Astrocyte (in vitro differentiated cells and primary cell): ENCODE measurements around the gene C5orf22. TPM values are rescaled to one million over a fixed set of nuclear protein-coding genes. Genes with fewer than 3 reads are reported as not detected.

Experiments
- DNase-seq: peaks from one replicate; pipeline ENCODE4 v3.0.0-alpha.2; 2010; ENCODE audit warnings: low read depth
- FAIRE-seq: peaks from 2 replicates; lab custom pipeline; 2011; peaks lifted over from hg19 to GRCh38; lab: Jason Lieb, UNC
- H2AFZ ChIP-seq: 2 replicates; pipeline ENCODE4 v1.6.0; 2012; ENCODE audit warnings: low read depth, low read length, inconsistent platforms
- H3K27ac ChIP-seq: 2 replicates; pipeline ENCODE4 v1.5.1; 2011; ENCODE audit warnings: low read depth, low read length, inconsistent platforms
- H3K27me3 ChIP-seq: 2 replicates; pipeline ENCODE4 v1.6.0; 2011; ENCODE audit warnings: low read length, inconsistent platforms; ENCODE audit not compliant: insufficient read depth
- H3K36me3 ChIP-seq: 2 replicates; pipeline ENCODE4 v1.5.1; 2011; ENCODE audit warnings: low read length, inconsistent platforms; ENCODE audit not compliant: insufficient read depth
- H3K4me1 ChIP-seq: 2 replicates; pipeline ENCODE4 v1.5.1; 2011; ENCODE audit warnings: low read length, inconsistent platforms; ENCODE audit not compliant: insufficient read depth
- H3K4me2 ChIP-seq: 2 replicates; pipeline ENCODE4 v1.6.0; 2012; ENCODE audit warnings: low read length, inconsistent platforms
- H3K4me3 ChIP-seq: 2 replicates; pipeline ENCODE4 v1.5.1; 2011; ENCODE audit warnings: low read depth, mild to moderate bottlenecking, low read length, inconsistent platforms; ENCODE audit not compliant: insufficient read depth
- H3K79me2 ChIP-seq: 2 replicates; pipeline ENCODE4 v1.6.0; 2012; ENCODE audit warnings: mild to moderate bottlenecking, low read length, inconsistent platforms; ENCODE audit not compliant: insufficient read depth
- H3K9ac ChIP-seq: 2 replicates; pipeline ENCODE4 v1.6.0; 2012; ENCODE audit warnings: mild to moderate bottlenecking, low read length, inconsistent platforms
- H3K9me3 ChIP-seq: 2 replicates; pipeline ENCODE4 v1.5.1; 2012; ENCODE audit warnings: low read depth, mild to moderate bottlenecking, low read length, inconsistent platforms; ENCODE audit not compliant: insufficient read depth
- H4K20me1 ChIP-seq: 2 replicates; pipeline ENCODE4 v1.6.0; 2012; ENCODE audit warnings: low read length, inconsistent platforms; ENCODE audit not compliant: insufficient read depth
- H3K27ac Mint-ChIP-seq: one replicate; pipeline ENCODE4 v1.8.0; 2021; ENCODE audit warnings: mild to moderate bottlenecking, mixed read lengths; ENCODE audit not compliant: unreplicated experiment
- H3K27me3 Mint-ChIP-seq: one replicate; pipeline ENCODE4 v1.8.0; 2021; ENCODE audit warnings: low read depth, mixed read lengths; ENCODE audit not compliant: unreplicated experiment
- H3K36me3 Mint-ChIP-seq: one replicate; pipeline ENCODE4 v1.8.0; 2021; ENCODE audit warnings: low read depth, mixed read lengths; ENCODE audit not compliant: unreplicated experiment
- H3K4me1 Mint-ChIP-seq: one replicate; pipeline ENCODE4 v1.8.0; 2021; ENCODE audit warnings: low read depth, mixed read lengths; ENCODE audit not compliant: unreplicated experiment
- H3K4me3 Mint-ChIP-seq: one replicate; pipeline ENCODE4 v1.8.0; 2021; ENCODE audit warnings: mild to moderate bottlenecking, moderate library complexity, mixed read lengths; ENCODE audit not compliant: unreplicated experiment
- H3K9me3 Mint-ChIP-seq: one replicate; pipeline ENCODE4 v1.8.0; 2021; ENCODE audit warnings: mild to moderate bottlenecking, mixed read lengths; ENCODE audit not compliant: unreplicated experiment
- CTCF ChIP-seq: IDR thresholded peaks from 2 replicates; pipeline ENCODE4 v1.5.1; 2011; ENCODE audit warnings: low read depth, mild to moderate bottlenecking, inconsistent platforms, low read length, moderate library complexity; ENCODE audit not compliant: insufficient read depth
- EZH2 ChIP-seq: IDR thresholded peaks from 2 replicates; pipeline ENCODE4 v1.6.1; 2012; ENCODE audit warnings: mild to moderate bottlenecking, low read length, inconsistent platforms; ENCODE audit not compliant: insufficient read depth
- total RNA-seq: library from RNA; stranded (reverse); gene quantifications from 2 replicates; pipeline ENCODE4 v1.2.1, GENCODE V29; 2021

C5orf22 gene
- total RNA-seq, 1 donor from 2014 or later = 25.9 TPM

DNA sequence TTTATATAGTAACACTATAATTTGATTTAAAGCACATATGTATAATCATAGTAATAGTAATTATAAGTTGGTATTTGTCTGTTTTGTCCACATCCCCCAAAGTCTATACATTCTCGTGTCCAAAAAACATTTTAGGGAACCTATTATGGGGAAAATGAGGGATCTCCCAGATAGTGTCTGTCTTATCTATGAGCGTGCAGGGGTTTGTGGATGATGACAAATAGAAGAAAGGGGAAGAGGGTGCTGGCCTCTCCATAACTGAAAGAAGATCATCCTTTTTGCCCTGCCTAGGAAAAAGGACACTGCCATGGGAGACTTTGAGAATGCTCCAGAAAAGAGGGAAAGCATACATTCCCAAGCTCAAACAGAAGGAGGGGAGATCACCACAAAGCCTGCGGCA, 45.3 kb downstream of the C5orf22 start:
- no peak for DNase-seq
- H3K4me1 Mint-ChIP-seq = no peaks in the 10 kb centered on the region
- H3K9me3 Mint-ChIP-seq = no peaks in the 10 kb centered on the region

DNA sequence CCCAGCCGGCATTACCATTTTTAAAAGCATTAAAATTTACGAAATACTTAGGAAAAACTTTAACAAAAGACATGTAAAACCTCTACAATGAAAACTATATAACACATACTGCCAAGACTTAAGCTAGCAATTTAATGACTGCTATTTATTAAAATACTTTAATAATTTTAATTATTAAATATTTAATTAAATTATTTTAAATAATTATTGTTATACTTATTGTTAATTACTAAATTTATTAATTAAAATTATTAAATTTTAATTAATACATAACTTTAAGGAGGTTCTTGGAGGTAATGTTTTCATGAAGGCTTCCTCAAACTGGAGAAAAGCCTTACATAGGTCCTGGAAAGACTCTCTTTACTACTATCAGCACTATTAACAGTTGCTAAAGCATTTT, 47.5 kb downstream of the C5orf22 start:
- Histone ChIP-seq H3K9me3 (no peaks in the 10 kb centered on the region), H3K27ac (no peak overlapping the region), H4K20me1 (no peaks in the 10 kb centered on the region), H3K36me3 (no peaks in the 10 kb centered on the region), H3K27me3 (peaks cover 4% of the 10 kb centered on the region), H3K4me3 (no peak overlapping the region), H3K9ac (no peak overlapping the region), H3K4me1 (no peaks in the 10 kb centered on the region), H3K79me2 (no peaks in the 10 kb centered on the region), H3K4me2 (no peak overlapping the region), H2AFZ (no peak overlapping the region)
- H3K36me3 Mint-ChIP-seq = no peaks in the 10 kb centered on the region
- FAIRE-seq (no peak), DNase-seq (no peak)
- H3K27me3 Mint-ChIP-seq = no peaks in the 10 kb centered on the region
- TF ChIP-seq CTCF (no peak), EZH2 (no peak)
- H3K4me1 Mint-ChIP-seq = no peaks in the 10 kb centered on the region
- H3K4me3 Mint-ChIP-seq = no peak overlapping the region
- no peaks in the 10 kb centered on the region for H3K9me3 Mint-ChIP-seq
- no peak overlapping the region for H3K27ac Mint-ChIP-seq

More for the DNA sequence above, 45.3 kb downstream of the C5orf22 start:
- Histone ChIP-seq H3K4me1 (no peaks in the 10 kb centered on the region), H3K79me2 (no peaks in the 10 kb centered on the region), H3K4me3 (no peak overlapping the region), H3K9ac (no peak overlapping the region), H2AFZ (no peak overlapping the region), H3K27ac (no peak overlapping the region), H4K20me1 (no peaks in the 10 kb centered on the region), H3K9me3 (no peaks in the 10 kb centered on the region), H3K27me3 (peaks cover 2% of the 10 kb centered on the region), H3K36me3 (no peaks in the 10 kb centered on the region), H3K4me2 (no peak overlapping the region)
- H3K36me3 Mint-ChIP-seq = no peaks in the 10 kb centered on the region
- no peak overlapping the region for H3K27ac Mint-ChIP-seq
- H3K4me3 Mint-ChIP-seq = no peak overlapping the region
- no peak for FAIRE-seq
- H3K27me3 Mint-ChIP-seq = no peaks in the 10 kb centered on the region
- TF ChIP-seq EZH2 = no peak
- TF ChIP-seq CTCF = no peak

GRCh38 chr5:31581498-31582099, 49.5 kb downstream of the C5orf22 start:
- no peak overlapping the region for H3K27ac Mint-ChIP-seq
- peak; percentile 26 for DNase-seq
- H3K4me1 Mint-ChIP-seq = peaks cover 2% of the 10 kb centered on the region
- H3K9me3 Mint-ChIP-seq = peaks cover 3% of the 10 kb centered on the region
- no peaks in the 10 kb centered on the region for H3K36me3 Mint-ChIP-seq
- Histone ChIP-seq H3K9ac (no peak overlapping the region), H3K27me3 (peaks cover 2% of the 10 kb centered on the region), H3K36me3 (no peaks in the 10 kb centered on the region), H3K4me3 (no peak overlapping the region), H3K27ac (no peak overlapping the region), H2AFZ (no peak overlapping the region), H3K4me2 (no peak overlapping the region), H3K79me2 (no peaks in the 10 kb centered on the region), H3K9me3 (no peaks in the 10 kb centered on the region), H4K20me1 (no peaks in the 10 kb centered on the region), H3K4me1 (peaks cover 3% of the 10 kb centered on the region)
- H3K4me3 Mint-ChIP-seq = no peak overlapping the region
- no peaks in the 10 kb centered on the region for H3K27me3 Mint-ChIP-seq
- no peak for TF ChIP-seq EZH2
- peak; percentile 35 for TF ChIP-seq CTCF
- no peak for FAIRE-seq
